KMS-11 (cell line): Measurements from ENCODE around the gene ANKRD13D.

ENCODE experiments used
- H2AFZ ChIP-seq: fragments of 200-600 bp; sonication (generic); 2 replicates; pipeline ENCODE4 v1.6.1; 2016; ENCODE audit warnings: antibody characterized with exemption, mixed run types, low read depth
- H3K27ac ChIP-seq: fragments of 200-600 bp; sonication (generic); 2 replicates; pipeline ENCODE4 v1.6.1; 2016; ENCODE audit warnings: mild to moderate bottlenecking, mixed run types
- H3K27me3 ChIP-seq: fragments of 200-600 bp; sonication (generic); 2 replicates; pipeline ENCODE4 v1.6.1; 2017; ENCODE audit warnings: mild to moderate bottlenecking, low read depth, mixed run types, moderate library complexity; ENCODE audit not compliant: insufficient read depth
- H3K36me3 ChIP-seq: fragments of 200-600 bp; sonication (generic); 2 replicates; pipeline ENCODE4 v1.6.1; 2017; ENCODE audit warnings: mild to moderate bottlenecking, mixed run types; ENCODE audit not compliant: insufficient read depth
- H3K4me1 ChIP-seq: fragments of 200-600 bp; sonication (generic); 2 replicates; pipeline ENCODE4 v1.6.1; 2016; ENCODE audit warnings: mild to moderate bottlenecking, low read depth, mixed run types; ENCODE audit not compliant: poor library complexity, severe bottlenecking
- H3K4me2 ChIP-seq: fragments of 200-600 bp; sonication (generic); 2 replicates; pipeline ENCODE4 v1.7.0; 2016; ENCODE audit warnings: mild to moderate bottlenecking, mixed run types
- H3K4me3 ChIP-seq: fragments of 200-600 bp; sonication (generic); IDR thresholded peaks from 2 replicates; pipeline ENCODE4 v1.6.1; 2017; ENCODE audit warnings: low read depth, low read length, mixed read lengths; ENCODE audit not compliant: insufficient read depth
- H3K79me2 ChIP-seq: fragments of 200-600 bp; sonication (generic); 2 replicates; pipeline ENCODE4 v1.6.1; 2016; ENCODE audit warnings: low read depth, mixed run types; ENCODE audit not compliant: insufficient read depth
- H3K9ac ChIP-seq: fragments of 200-600 bp; sonication (generic); 2 replicates; pipeline ENCODE4 v1.6.1; 2016; ENCODE audit warnings: mild to moderate bottlenecking, mixed run types
- H4K20me1 ChIP-seq: fragments of 200-600 bp; sonication (generic); 2 replicates; pipeline ENCODE4 v1.6.1; 2016; ENCODE audit warnings: mild to moderate bottlenecking, mixed run types; ENCODE audit not compliant: insufficient read depth
- CTCF ChIP-seq: fragments of 200-600 bp; sonication (generic); conservative IDR thresholded peaks from 2 replicates; pipeline ENCODE4 v1.6.1; 2017; ENCODE audit warnings: low read depth, mild to moderate bottlenecking, antibody characterized with exemption, low read length, moderate library complexity, mixed read lengths

The ANKRD13D gene

GRCh38 chr11:67300756-67301312 is 11.7 kb downstream of the ANKRD13D start:
- H3K4me1 ChIP-seq = no peaks in the 10 kb centered on the region
- no peaks in the 10 kb centered on the region for H3K27me3 ChIP-seq
- 0 out of 2 replicates have a peak, but pooled peaks cover 3% of the 10 kb centered on the region for H3K36me3 ChIP-seq
- H3K4me3 ChIP-seq = no peak overlapping the region
- TF ChIP-seq CTCF = no peak
- H3K4me2 ChIP-seq = no peak overlapping the region
- H3K79me2 ChIP-seq = no peaks in the 10 kb centered on the region
- H3K9ac ChIP-seq = no peak overlapping the region
- H3K27ac ChIP-seq = no peak overlapping the region
- H4K20me1 ChIP-seq = no peaks in the 10 kb centered on the region
- H2AFZ ChIP-seq = no peak overlapping the region

- Histone ChIP-seq H3K79me2 (no peaks in the 10 kb centered on the region), H4K20me1 (no peaks in the 10 kb centered on the region), H2AFZ (no peak overlapping the region), H3K9ac (no peak overlapping the region), H3K27me3 (no peaks in the 10 kb centered on the region), H3K4me2 (no peak overlapping the region), H3K27ac (no peak overlapping the region), H3K4me3 (no peak overlapping the region), H3K36me3 (no peaks in the 10 kb centered on the region), H3K4me1 (no peaks in the 10 kb centered on the region)
- no peak for TF ChIP-seq CTCF
These were observed 12.3 kb downstream of the ANKRD13D start for GRCh38 chr11:67301313-67301921.

- no peaks in the 10 kb centered on the region for H3K4me1 ChIP-seq
- no peaks in the 10 kb centered on the region for H4K20me1 ChIP-seq
- H3K36me3 ChIP-seq = no peaks in the 10 kb centered on the region
- H3K4me3 ChIP-seq = no peak overlapping the region
- no peak for TF ChIP-seq CTCF
- no peak overlapping the region for H3K27ac ChIP-seq
- no peaks in the 10 kb centered on the region for H3K27me3 ChIP-seq
- H3K79me2 ChIP-seq = no peaks in the 10 kb centered on the region
- H3K9ac ChIP-seq = no peak overlapping the region
- H2AFZ ChIP-seq = no peak overlapping the region
- no peak overlapping the region for H3K4me2 ChIP-seq
These were observed 12.9 kb downstream of the ANKRD13D start for GRCh38 chr11:67301951-67302516.

GRCh38 chr11:67302571-67303131 is 13.5 kb downstream of the ANKRD13D start:
- no peak for TF ChIP-seq CTCF
- Histone ChIP-seq H3K36me3 (no peaks in the 10 kb centered on the region), H2AFZ (peak overlapping the region; percentile 71; the same call in 1 of the 2 replicates), H3K4me3 (no peak overlapping the region), H3K4me1 (no peaks in the 10 kb centered on the region), H4K20me1 (no peaks in the 10 kb centered on the region), H3K27me3 (no peaks in the 10 kb centered on the region), H3K27ac (no peak overlapping the region), H3K4me2 (peak overlapping the region; percentile 54), H3K9ac (no peak overlapping the region), H3K79me2 (no peaks in the 10 kb centered on the region)
